Kidney glomerular epithelial cell (primary cell): Measurements from ENCODE around the gene LCE2B.

Experiments used
- DNase-seq: peaks from one replicate; lab custom pipeline; 2025; lab: John Stamatoyannopoulos, UW

LCE2B gene

DNA sequence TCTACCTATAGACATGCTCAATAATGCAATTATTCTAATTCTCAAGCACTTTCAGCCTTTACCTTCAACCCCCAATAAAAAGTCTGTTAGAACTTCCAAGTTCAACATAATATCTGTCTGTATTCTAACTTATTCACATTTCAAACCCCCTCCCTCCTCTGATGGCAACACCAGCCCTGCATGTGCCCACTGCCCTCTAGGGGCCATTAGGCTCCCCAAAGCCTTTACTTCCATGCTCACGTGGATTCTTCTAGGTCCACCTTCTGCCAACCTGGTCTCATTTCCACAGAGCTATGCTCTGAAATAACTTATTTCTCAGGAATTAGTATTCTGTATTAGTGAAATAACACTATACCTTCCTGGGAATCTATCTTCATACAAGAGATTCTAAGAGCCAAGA lies 49.7 kb downstream of the LCE2B start:
- DNase-seq: no peak
